RWPE2 (cell line): Measurements from ENCODE around the gene CTRB1.

Experiments
- ATAC-seq: fragments of 200-7000 bp; cut with Tn5 transposase; 3 replicates; pipeline ENCODE4 v1.9.1; 2021; ENCODE audit warnings: low read depth
- DNase-seq: peaks from one replicate; pipeline ENCODE4 v3.0.0-alpha.2; 2020; ENCODE audit warnings: low spot score
- H3K27ac ChIP-seq: fragments of 450-650 bp; 2 replicates; pipeline ENCODE4 v1.5.1; 2017; ENCODE audit warnings: mild to moderate bottlenecking; ENCODE audit not compliant: poor library complexity, severe bottlenecking
- H3K27me3 ChIP-seq: fragments of 250-450 bp; sonication (Bioruptor Pico); 2 replicates; pipeline ENCODE4 v1.5.1; 2021; ENCODE audit warnings: mild to moderate bottlenecking, moderate library complexity; ENCODE audit not compliant: insufficient read depth, poor library complexity, severe bottlenecking
- H3K36me3 ChIP-seq: fragments of 250-450 bp; sonication (Bioruptor Pico); 2 replicates; pipeline ENCODE4 v1.5.1; 2020; ENCODE audit warnings: low read depth, mild to moderate bottlenecking, moderate library complexity
- H3K4me1 ChIP-seq: fragments of 250-450 bp; sonication (Bioruptor Pico); 2 replicates; pipeline ENCODE4 v1.5.1; 2021; ENCODE audit warnings: mild to moderate bottlenecking, moderate library complexity; ENCODE audit not compliant: insufficient read depth, poor library complexity, severe bottlenecking
- H3K4me3 ChIP-seq: fragments of 250-450 bp; sonication (Bioruptor Pico); 2 replicates; pipeline ENCODE4 v1.5.1; 2021; ENCODE audit warnings: mild to moderate bottlenecking, moderate library complexity; ENCODE audit not compliant: severe bottlenecking
- H3K9me3 ChIP-seq: fragments of 250-450 bp; sonication (Bioruptor Pico); 2 replicates; pipeline ENCODE4 v1.5.1; 2021; ENCODE audit warnings: mild to moderate bottlenecking, moderate library complexity; ENCODE audit not compliant: severe bottlenecking
- TF ChIP-seq, protein P1 (sequence below): fragments of 450-650 bp; IDR thresholded peaks from one replicate; pipeline ENCODE4 v1.5.1; 2017; ENCODE audit warnings: mild to moderate bottlenecking, moderate library complexity; ENCODE audit not compliant: poor library complexity, severe bottlenecking

The CTRB1 gene

GRCh38 chr16:75226550-75227360 is 8.0 kb downstream of the CTRB1 start:
- ATAC-seq = no peak
- Histone ChIP-seq H3K36me3 (peaks cover 34% of the 10 kb centered on the region), H3K27ac (no peak overlapping the region), H3K27me3 (no peaks in the 10 kb centered on the region), H3K4me3 (no peak overlapping the region), H3K9me3 (no peaks in the 10 kb centered on the region), H3K4me1 (no peaks in the 10 kb centered on the region)
- TF ChIP-seq, protein P1, sequence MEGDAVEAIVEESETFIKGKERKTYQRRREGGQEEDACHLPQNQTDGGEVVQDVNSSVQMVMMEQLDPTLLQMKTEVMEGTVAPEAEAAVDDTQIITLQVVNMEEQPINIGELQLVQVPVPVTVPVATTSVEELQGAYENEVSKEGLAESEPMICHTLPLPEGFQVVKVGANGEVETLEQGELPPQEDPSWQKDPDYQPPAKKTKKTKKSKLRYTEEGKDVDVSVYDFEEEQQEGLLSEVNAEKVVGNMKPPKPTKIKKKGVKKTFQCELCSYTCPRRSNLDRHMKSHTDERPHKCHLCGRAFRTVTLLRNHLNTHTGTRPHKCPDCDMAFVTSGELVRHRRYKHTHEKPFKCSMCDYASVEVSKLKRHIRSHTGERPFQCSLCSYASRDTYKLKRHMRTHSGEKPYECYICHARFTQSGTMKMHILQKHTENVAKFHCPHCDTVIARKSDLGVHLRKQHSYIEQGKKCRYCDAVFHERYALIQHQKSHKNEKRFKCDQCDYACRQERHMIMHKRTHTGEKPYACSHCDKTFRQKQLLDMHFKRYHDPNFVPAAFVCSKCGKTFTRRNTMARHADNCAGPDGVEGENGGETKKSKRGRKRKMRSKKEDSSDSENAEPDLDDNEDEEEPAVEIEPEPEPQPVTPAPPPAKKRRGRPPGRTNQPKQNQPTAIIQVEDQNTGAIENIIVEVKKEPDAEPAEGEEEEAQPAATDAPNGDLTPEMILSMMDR = no peak
- no peak for DNase-seq

GRCh38 chr16:75227361-75228142 is 8.8 kb downstream of the CTRB1 start:
- H3K27ac ChIP-seq = no peak overlapping the region
- H3K27me3 ChIP-seq = no peaks in the 10 kb centered on the region
- H3K4me1 ChIP-seq = no peaks in the 10 kb centered on the region
- no peak overlapping the region for H3K4me3 ChIP-seq
- H3K36me3 ChIP-seq = peaks cover 42% of the 10 kb centered on the region
- DNase-seq (no peak), ATAC-seq (peak; percentile 9; the same call in 2 of the 3 replicates)
- H3K9me3 ChIP-seq = no peaks in the 10 kb centered on the region
- TF ChIP-seq, protein P1 = no peak

- TF ChIP-seq, protein P1 = no peak
- no peaks in the 10 kb centered on the region for H3K9me3 ChIP-seq
- H3K27ac ChIP-seq = no peak overlapping the region
- ATAC-seq = no peak
- no peak overlapping the region for H3K4me3 ChIP-seq
- H3K36me3 ChIP-seq = peaks cover 50% of the 10 kb centered on the region
- H3K4me1 ChIP-seq = no peaks in the 10 kb centered on the region
- H3K27me3 ChIP-seq = no peaks in the 10 kb centered on the region
- no peak for DNase-seq
Observed at GRCh38 chr16:75228143-75228976, 9.6 kb downstream of the CTRB1 start.

- H3K27ac ChIP-seq = no peak overlapping the region
- no peak for DNase-seq
Observed at GRCh38 chr16:75229172-75230031, 10.6 kb downstream of the CTRB1 start.

More at GRCh38 chr16:75229172-75230031, 10.6 kb downstream of the CTRB1 start:
- peaks cover 60% of the 10 kb centered on the region for H3K36me3 ChIP-seq
- H3K4me1 ChIP-seq = peaks cover 5% of the 10 kb centered on the region
- TF ChIP-seq, protein P1 = no peak
- no peaks in the 10 kb centered on the region for H3K27me3 ChIP-seq
- ATAC-seq = no peak
- H3K4me3 ChIP-seq = no peak overlapping the region
- H3K9me3 ChIP-seq = no peaks in the 10 kb centered on the region
